Sigmoid colon (tissue), 7 donors: Measurements from ENCODE around the gene F2R. TPM values are rescaled to one million over a fixed set of nuclear protein-coding genes. Genes with fewer than 3 reads are reported as not detected.
"Not testable (repeated sequence)": the region's sequence is repeated elsewhere in the genome, so short reads cannot be mapped to it uniquely, and the experiment has no call there.

ENCODE experiments used
- DNase-seq: peaks from one replicate; pipeline ENCODE4 v3.0.0-alpha.2; 2019
- H3K27ac ChIP-seq, 4 donors: fragments of 200-600 bp; sonication (generic); one replicate each; pipeline ENCODE4 v1.5.1; 2016 to 2019; ENCODE audit warnings: mild to moderate bottlenecking in 1 of 4
- H3K27me3 ChIP-seq, 3 donors: fragments of 200-600 bp; sonication (generic); one replicate each; pipeline ENCODE4 v1.5.1; 2019; ENCODE audit warnings: mild to moderate bottlenecking in 1 of 3
- H3K36me3 ChIP-seq, 4 donors: fragments of 200-600 bp; sonication (generic); one replicate each; pipeline ENCODE4 v1.5.1; 2016 to 2019
- H3K4me1 ChIP-seq, 4 donors: fragments of 200-600 bp; sonication (generic); one replicate each; pipeline ENCODE4 v1.5.1; 2017 to 2019
- H3K4me3 ChIP-seq, 4 donors: fragments of 200-600 bp; sonication (generic); one replicate each; pipeline ENCODE4 v1.5.1; 2017 to 2019; ENCODE audit warnings: mild to moderate bottlenecking in 2 of 4, moderate library complexity in 1 of 4
- H3K9me3 ChIP-seq, 4 donors: fragments of 200-600 bp in 3 of 4; sonication (generic) in 3 of 4; one replicate each; pipeline versions ENCODE4 v1.5.1 to v1.6.1; 2013 to 2019
- CTCF ChIP-seq, 4 experiments: fragments of 450-650 bp in 3 of 4; fragments of 200-600 bp in 1 of 4; IDR thresholded peaks; one replicate each; pipeline ENCODE4 v1.5.1; 2016 to 2019; ENCODE audit warnings: antibody characterized with exemption in 4 of 4, mild to moderate bottlenecking in 3 of 4, moderate library complexity in 2 of 4
- EP300 ChIP-seq, 4 donors: sonication (generic); formaldehyde crosslinking; IDR thresholded peaks; one replicate each; pipeline ENCODE4 v1.6.1; 2017; ENCODE audit warnings: antibody characterized with exemption in 4 of 4
- POLR2A ChIP-seq, 2 donors: fragments of 450-650 bp; IDR thresholded peaks; one replicate each; pipeline ENCODE4 v1.6.1; 2016; ENCODE audit warnings: antibody characterized with exemption in 2 of 2, mild to moderate bottlenecking in 2 of 2, moderate library complexity in 2 of 2
- POLR2AphosphoS5 ChIP-seq, 4 donors: sonication (generic); formaldehyde crosslinking; IDR thresholded peaks; one replicate each; pipeline ENCODE4 v1.6.1; 2017; ENCODE audit warnings: antibody characterized with exemption in 4 of 4
- WGBS, 2 donors: extraction: QIAGEN DNeasy Blood & Tissue Kit; methylation state at CpG; one replicate each; pipeline ENCODE4 v1.1.7; 2013; 5-methylcytosine and 5-hydroxymethylcytosine counted together
- intact Hi-C: fragments of 100-400 bp; cut with DNase I; formaldehyde crosslinking; loops from one replicate; pipeline ENCODE4 v1.15.1; 2023
- polyA plus RNA-seq, 3 donors: library from polyadenylated mRNA; stranded (reverse); fragments of 200-250 nt; gene quantifications; one replicate each; pipeline ENCODE4 v1.2.3, GENCODE V29; 2013
- total RNA-seq, 4 donors: library from RNA; depleted of rRNA; stranded (reverse); fragments of >200 nt; gene quantifications; one replicate each; pipeline ENCODE4 v1.1.0, GENCODE V29; 2016
- donor health status: healthy with polysubstance abuse.
- donor health status: Bipolar disorder and iron deficiency.
- donor health status: healthy.

Gene F2R
- total and polyA plus RNA-seq, 7 donors = 0.60 to 10.7 (median 5.8) TPM

- WGBS, 2 donors = 87 to 92% methylated on average over 11 of the region's 11 CpGs
- TF ChIP-seq EP300 (IDR thresholded peaks at IDR 0.05) (no peak), POLR2A (IDR thresholded peaks at IDR 0.05) (no peak), POLR2AphosphoS5 (IDR thresholded peaks at IDR 0.05) (no peak), CTCF (IDR thresholded peaks at IDR 0.05) (no peak)
- Histone ChIP-seq H3K27me3 (no peaks in the 10 kb centered on the region), H3K4me3 (no peak overlapping the region), H3K27ac (no peak overlapping the region), H3K4me1 (no peaks in the 10 kb centered on the region), H3K36me3 (no peaks in the 10 kb centered on the region), H3K9me3 (no peaks in the 10 kb centered on the region)
- intact Hi-C loops = no loop called here
- DNase-seq = no peak
These were observed 40.1 kb downstream of the F2R start for GRCh38 chr5:76755779-76756637.

- H3K27me3 ChIP-seq = no peaks in the 10 kb centered on the region
- no peak for DNase-seq
- TF ChIP-seq EP300 (IDR thresholded peaks at IDR 0.05) = no peak
- no peak for TF ChIP-seq POLR2AphosphoS5 (IDR thresholded peaks at IDR 0.05)
- TF ChIP-seq CTCF (IDR thresholded peaks at IDR 0.05) = no peak
- TF ChIP-seq POLR2A (IDR thresholded peaks at IDR 0.05) = no peak
- H3K4me3 ChIP-seq = no peak overlapping the region
- no peaks in the 10 kb centered on the region for H3K36me3 ChIP-seq
- intact Hi-C loops = no loop called here
- WGBS, 2 donors = 93 to 94% methylated on average over 4 of the region's 4 CpGs
- no peak overlapping the region for H3K27ac ChIP-seq
- H3K4me1 ChIP-seq = no peaks in the 10 kb centered on the region
- no peaks in the 10 kb centered on the region for H3K9me3 ChIP-seq
These were observed 41.1 kb downstream of the F2R start for GRCh38 chr5:76757049-76757448.

GRCh38 chr5:76761118-76761517, 45.2 kb downstream of the F2R start:
- H3K36me3 ChIP-seq, DNase-seq, H3K9me3 ChIP-seq, intact Hi-C loops, H3K4me3 ChIP-seq, H3K4me1 ChIP-seq, H3K27me3 ChIP-seq, H3K27ac ChIP-seq: not testable (repeated sequence)
- WGBS, 2 donors = 85 to 86% methylated on average over 9 of the region's 9 CpGs

- intact Hi-C loops = no loop called here
- Histone ChIP-seq H3K4me1 (no peaks in the 10 kb centered on the region), H3K9me3 (no peaks in the 10 kb centered on the region), H3K4me3 (no peak overlapping the region), H3K27me3 (no peaks in the 10 kb centered on the region), H3K27ac (no peak overlapping the region), H3K36me3 (no peaks in the 10 kb centered on the region)
- TF ChIP-seq POLR2AphosphoS5 (IDR thresholded peaks at IDR 0.05) (no peak), EP300 (IDR thresholded peaks at IDR 0.05) (no peak), CTCF (IDR thresholded peaks at IDR 0.05) (no peak), POLR2A (IDR thresholded peaks at IDR 0.05) (no peak)
- DNase-seq = no peak
- 70 to 84% methylated on average over 2 of the region's 2 CpGs for WGBS, 2 donors
These were observed 46.6 kb downstream of the F2R start for GRCh38 chr5:76762484-76762883.

GRCh38 chr5:76763136-76763535, 47.2 kb downstream of the F2R start:
- Histone ChIP-seq H3K27ac (no peak overlapping the region), H3K4me3 (no peak overlapping the region), H3K4me1 (no peaks in the 10 kb centered on the region), H3K36me3 (no peaks in the 10 kb centered on the region), H3K27me3 (no peaks in the 10 kb centered on the region), H3K9me3 (no peaks in the 10 kb centered on the region)
- no peak for DNase-seq
- TF ChIP-seq CTCF (IDR thresholded peaks at IDR 0.05) (no peak), EP300 (IDR thresholded peaks at IDR 0.05) (no peak), POLR2A (IDR thresholded peaks at IDR 0.05) (no peak), POLR2AphosphoS5 (IDR thresholded peaks at IDR 0.05) (no peak)
- intact Hi-C loops = no loop called here
